ENCODE measurements around the gene TMSB4X.

GRCh38 chrX:12974305-12974795, 560 bp upstream of the TMSB4X start:
- TF ChIP-seq CTCF (IDR thresholded peaks at IDR 0.05) (no peak), POLR2A (IDR thresholded peaks at IDR 0.05) (no peak), EP300 (IDR thresholded peaks at IDR 0.05) (no peak)
